Measurements from ENCODE around the gene SPECC1L.

Gene SPECC1L

GRCh38 chr22:24401931-24402367, 131.3 kb downstream of the SPECC1L start:
- DNase-seq (ENCODE audit: low read depth) = no peak

GRCh38 chr22:24402460-24403192, 132.0 kb downstream of the SPECC1L start:
- peak; percentile 80 for DNase-seq (ENCODE audit: low read depth)

- DNase-seq (ENCODE audit: low read depth) = no peak
These were observed 132.7 kb downstream of the SPECC1L start for GRCh38 chr22:24403346-24403745.

- DNase-seq (ENCODE audit: low read depth) = no peak
These were observed 134.1 kb downstream of the SPECC1L start for GRCh38 chr22:24404561-24405275.

- DNase-seq (ENCODE audit: low read depth) = no peak
These were observed 135.1 kb downstream of the SPECC1L start for GRCh38 chr22:24405631-24406321.

- DNase-seq (ENCODE audit: low read depth) = no peak
These were observed 136.0 kb downstream of the SPECC1L start for GRCh38 chr22:24406322-24407277.

- no peak for DNase-seq (ENCODE audit: low read depth)
These were observed 136.6 kb downstream of the SPECC1L start for GRCh38 chr22:24407278-24407665.

- DNase-seq (ENCODE audit: low read depth) = no peak
These were observed 137.3 kb downstream of the SPECC1L start for GRCh38 chr22:24407884-24408283.

GRCh38 chr22:24408630-24409029, 138.0 kb downstream of the SPECC1L start:
- no peak for DNase-seq (ENCODE audit: low read depth)

GRCh38 chr22:24409707-24410106, 139.1 kb downstream of the SPECC1L start:
- no peak for DNase-seq (ENCODE audit: low read depth)

GRCh38 chr22:24410110-24410856, 139.7 kb downstream of the SPECC1L start:
- DNase-seq (ENCODE audit: low read depth) = peak; percentile 17

GRCh38 chr22:24411256-24412004, 140.8 kb downstream of the SPECC1L start:
- DNase-seq (ENCODE audit: low read depth) = no peak

GRCh38 chr22:24412274-24412673, 141.6 kb downstream of the SPECC1L start:
- DNase-seq (ENCODE audit: low read depth) = no peak

- DNase-seq (ENCODE audit: low read depth) = no peak
These were observed 142.6 kb downstream of the SPECC1L start for GRCh38 chr22:24413271-24413670.

GRCh38 chr22:24413736-24414385, 143.2 kb downstream of the SPECC1L start:
- DNase-seq (ENCODE audit: low read depth) = no peak

- no peak for DNase-seq (ENCODE audit: low read depth)
These were observed 143.9 kb downstream of the SPECC1L start for GRCh38 chr22:24414523-24414922.

GRCh38 chr22:24414984-24415945, 144.6 kb downstream of the SPECC1L start:
- peak; percentile 27 for DNase-seq (ENCODE audit: low read depth)

GRCh38 chr22:24416095-24416494, 145.5 kb downstream of the SPECC1L start:
- peak; percentile 54 for DNase-seq (ENCODE audit: low read depth)

GRCh38 chr22:24416611-24417010, 146.0 kb downstream of the SPECC1L start:
- DNase-seq (ENCODE audit: low read depth) = no peak

Data from fibroblast of gingiva (primary cell).